DND-41 (cell line): ENCODE measurements around the gene KNTC1.
A peak's percentile ranks its signal among the peaks of the same experiment; 100 is the strongest.

Experiments used
- ATAC-seq: fragments of 200-7000 bp; cut with Tn5 transposase; 3 replicates; pipeline ENCODE4 v1.9.1; 2021; ENCODE audit warnings: low read depth; ENCODE audit not compliant: insufficient read depth
- DNase-seq: peaks from one replicate; pipeline ENCODE4 v3.0.0-alpha.2; 2020
- H2AFZ ChIP-seq: 2 replicates; pipeline ENCODE4 v1.6.0; 2012; ENCODE audit warnings: low read depth, low read length
- H3K27ac ChIP-seq: 2 replicates; pipeline ENCODE4 v1.5.1; 2012; ENCODE audit warnings: low read length, inconsistent platforms
- H3K27me3 ChIP-seq: fragments of 200-600 bp; sonication (generic); 2 replicates; pipeline ENCODE4 v1.6.0; 2012; ENCODE audit warnings: low read length, mild to moderate bottlenecking, inconsistent platforms; ENCODE audit not compliant: insufficient read depth, poor library complexity
- H3K36me3 ChIP-seq: 2 replicates; pipeline ENCODE4 v1.5.1; 2012; ENCODE audit warnings: low read length, inconsistent platforms; ENCODE audit not compliant: insufficient read depth
- H3K4me1 ChIP-seq: 2 replicates; pipeline ENCODE4 v1.5.1; 2012; ENCODE audit warnings: mild to moderate bottlenecking, low read length; ENCODE audit not compliant: insufficient read depth
- H3K4me2 ChIP-seq: 2 replicates; pipeline ENCODE4 v1.6.0; 2012; ENCODE audit warnings: mild to moderate bottlenecking, moderate library complexity, low read length, inconsistent platforms; ENCODE audit not compliant: insufficient read depth
- H3K4me3 ChIP-seq, 2 experiments: fragments of 200-600 bp in 1 of 2; shearing (Covaris generic) in 1 of 2; 2 replicates each; pipeline ENCODE4 v1.5.1; 2012 to 2016; ENCODE audit warnings: inconsistent platforms in 2 of 2, low read length in 2 of 2, mild to moderate bottlenecking in 2 of 2, low read depth in 1 of 2, moderate library complexity in 1 of 2
- H3K79me2 ChIP-seq: 2 replicates; pipeline ENCODE4 v1.6.0; 2012; ENCODE audit warnings: low read length, inconsistent platforms; ENCODE audit not compliant: insufficient read depth
- H3K9ac ChIP-seq: 2 replicates; pipeline ENCODE4 v1.6.0; 2012; ENCODE audit warnings: low read depth, mild to moderate bottlenecking, inconsistent platforms, low read length, moderate library complexity
- H3K9me3 ChIP-seq: 2 replicates; pipeline ENCODE4 v1.5.1; 2012; ENCODE audit warnings: low read length, moderate library complexity, mild to moderate bottlenecking, inconsistent platforms; ENCODE audit not compliant: insufficient read depth, severe bottlenecking
- H4K20me1 ChIP-seq: 2 replicates; pipeline ENCODE4 v1.6.0; 2012; ENCODE audit warnings: low read length; ENCODE audit not compliant: insufficient read depth
- EZH2 ChIP-seq: IDR thresholded peaks from 3 replicates; pipeline ENCODE4 v1.6.1; 2012; ENCODE audit warnings: borderline replicate concordance, low read depth, mild to moderate bottlenecking, moderate library complexity, low read length, inconsistent platforms; ENCODE audit not compliant: severe bottlenecking
- TF ChIP-seq, protein P1 (sequence below): IDR thresholded peaks from 2 replicates; pipeline ENCODE4 v1.5.1; 2012; ENCODE audit warnings: borderline replicate concordance, low read length, moderate library complexity, mild to moderate bottlenecking; ENCODE audit not compliant: poor library complexity, severe bottlenecking; ENCODE audit errors: extremely low read depth

The KNTC1 gene, protein sequence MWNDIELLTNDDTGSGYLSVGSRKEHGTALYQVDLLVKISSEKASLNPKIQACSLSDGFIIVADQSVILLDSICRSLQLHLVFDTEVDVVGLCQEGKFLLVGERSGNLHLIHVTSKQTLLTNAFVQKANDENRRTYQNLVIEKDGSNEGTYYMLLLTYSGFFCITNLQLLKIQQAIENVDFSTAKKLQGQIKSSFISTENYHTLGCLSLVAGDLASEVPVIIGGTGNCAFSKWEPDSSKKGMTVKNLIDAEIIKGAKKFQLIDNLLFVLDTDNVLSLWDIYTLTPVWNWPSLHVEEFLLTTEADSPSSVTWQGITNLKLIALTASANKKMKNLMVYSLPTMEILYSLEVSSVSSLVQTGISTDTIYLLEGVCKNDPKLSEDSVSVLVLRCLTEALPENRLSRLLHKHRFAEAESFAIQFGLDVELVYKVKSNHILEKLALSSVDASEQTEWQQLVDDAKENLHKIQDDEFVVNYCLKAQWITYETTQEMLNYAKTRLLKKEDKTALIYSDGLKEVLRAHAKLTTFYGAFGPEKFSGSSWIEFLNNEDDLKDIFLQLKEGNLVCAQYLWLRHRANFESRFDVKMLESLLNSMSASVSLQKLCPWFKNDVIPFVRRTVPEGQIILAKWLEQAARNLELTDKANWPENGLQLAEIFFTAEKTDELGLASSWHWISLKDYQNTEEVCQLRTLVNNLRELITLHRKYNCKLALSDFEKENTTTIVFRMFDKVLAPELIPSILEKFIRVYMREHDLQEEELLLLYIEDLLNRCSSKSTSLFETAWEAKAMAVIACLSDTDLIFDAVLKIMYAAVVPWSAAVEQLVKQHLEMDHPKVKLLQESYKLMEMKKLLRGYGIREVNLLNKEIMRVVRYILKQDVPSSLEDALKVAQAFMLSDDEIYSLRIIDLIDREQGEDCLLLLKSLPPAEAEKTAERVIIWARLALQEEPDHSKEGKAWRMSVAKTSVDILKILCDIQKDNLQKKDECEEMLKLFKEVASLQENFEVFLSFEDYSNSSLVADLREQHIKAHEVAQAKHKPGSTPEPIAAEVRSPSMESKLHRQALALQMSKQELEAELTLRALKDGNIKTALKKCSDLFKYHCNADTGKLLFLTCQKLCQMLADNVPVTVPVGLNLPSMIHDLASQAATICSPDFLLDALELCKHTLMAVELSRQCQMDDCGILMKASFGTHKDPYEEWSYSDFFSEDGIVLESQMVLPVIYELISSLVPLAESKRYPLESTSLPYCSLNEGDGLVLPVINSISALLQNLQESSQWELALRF (N-terminal part only)

DNA sequence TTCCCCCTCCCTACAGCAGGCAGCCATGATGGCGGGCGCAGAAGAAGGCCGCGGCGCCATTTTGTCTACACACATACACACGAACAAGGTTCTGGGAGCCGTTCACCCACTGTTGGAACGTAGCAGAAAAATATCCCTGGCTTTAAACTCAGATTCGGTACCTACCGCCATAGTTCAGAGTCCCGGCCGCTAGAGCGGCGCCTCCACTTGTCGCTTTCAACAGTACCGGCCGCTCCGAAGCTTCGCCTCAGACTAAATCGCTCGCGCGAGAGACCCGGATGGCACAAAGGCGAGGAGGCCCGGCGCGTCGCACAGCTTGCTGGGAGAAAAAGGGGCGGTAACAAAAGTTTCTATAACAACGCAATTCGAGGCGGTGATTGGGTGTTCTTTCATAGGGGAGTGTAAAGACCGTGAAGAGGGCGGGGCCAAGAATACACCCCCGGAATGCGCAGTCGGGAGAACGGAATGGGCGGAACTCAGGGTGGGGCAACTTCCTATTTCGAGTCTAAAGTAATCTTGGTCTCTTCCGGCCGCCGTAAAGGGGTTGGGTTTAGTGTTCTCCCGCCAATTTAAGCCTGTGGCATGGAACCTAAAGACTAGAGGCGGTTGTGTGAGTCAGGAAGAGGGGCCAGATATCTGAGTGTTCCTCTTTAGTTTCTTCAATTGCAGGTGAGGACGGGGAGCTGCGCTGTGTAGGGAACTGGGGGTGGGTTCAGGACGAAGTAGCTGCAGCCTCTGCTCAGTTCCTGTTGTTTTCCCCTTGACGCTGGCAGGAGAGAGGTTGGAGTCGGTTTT, at the start of gene KNTC1, which contains the start of gene RSRC2:
Gene KNTC1, plus strand, starts transcription at position 567 of the 795 bp plus-strand sequence. CDS start 2,815 bp downstream, outside the sequence.
Gene RSRC2, minus strand, starts transcription at position 254 of the 795 bp plus-strand sequence. Its CDS starts 83 bp downstream, at position 171.
- peak within 1 kb of the TSS; percentile 71 to 89 for H3K4me3 ChIP-seq
- no peaks in the 10 kb centered on the region for H3K9me3 ChIP-seq
- H3K9ac ChIP-seq, result peak within 1 kb of the TSS; percentile 76
- H3K36me3 ChIP-seq, result peaks cover 66% of the 10 kb centered on the region
- DNase-seq, result peak; percentile 100
- peak within 1 kb of the TSS; percentile 98 for H3K27ac ChIP-seq
- peak within 1 kb of the TSS; percentile 67 for H3K4me2 ChIP-seq
- H4K20me1 ChIP-seq, result peaks cover 33% of the 10 kb centered on the region
- TF ChIP-seq, protein P1, sequence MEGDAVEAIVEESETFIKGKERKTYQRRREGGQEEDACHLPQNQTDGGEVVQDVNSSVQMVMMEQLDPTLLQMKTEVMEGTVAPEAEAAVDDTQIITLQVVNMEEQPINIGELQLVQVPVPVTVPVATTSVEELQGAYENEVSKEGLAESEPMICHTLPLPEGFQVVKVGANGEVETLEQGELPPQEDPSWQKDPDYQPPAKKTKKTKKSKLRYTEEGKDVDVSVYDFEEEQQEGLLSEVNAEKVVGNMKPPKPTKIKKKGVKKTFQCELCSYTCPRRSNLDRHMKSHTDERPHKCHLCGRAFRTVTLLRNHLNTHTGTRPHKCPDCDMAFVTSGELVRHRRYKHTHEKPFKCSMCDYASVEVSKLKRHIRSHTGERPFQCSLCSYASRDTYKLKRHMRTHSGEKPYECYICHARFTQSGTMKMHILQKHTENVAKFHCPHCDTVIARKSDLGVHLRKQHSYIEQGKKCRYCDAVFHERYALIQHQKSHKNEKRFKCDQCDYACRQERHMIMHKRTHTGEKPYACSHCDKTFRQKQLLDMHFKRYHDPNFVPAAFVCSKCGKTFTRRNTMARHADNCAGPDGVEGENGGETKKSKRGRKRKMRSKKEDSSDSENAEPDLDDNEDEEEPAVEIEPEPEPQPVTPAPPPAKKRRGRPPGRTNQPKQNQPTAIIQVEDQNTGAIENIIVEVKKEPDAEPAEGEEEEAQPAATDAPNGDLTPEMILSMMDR, result no peak
- TF ChIP-seq EZH2, result no peak
- H3K4me1 ChIP-seq, result peaks cover 60% of the 10 kb centered on the region
- no peaks in the 10 kb centered on the region for H3K27me3 ChIP-seq
- H3K79me2 ChIP-seq, result peaks cover 95% of the 10 kb centered on the region
- peak within 1 kb of the TSS; percentile 95 for H2AFZ ChIP-seq
- peak; percentile 86 for ATAC-seq

DNA sequence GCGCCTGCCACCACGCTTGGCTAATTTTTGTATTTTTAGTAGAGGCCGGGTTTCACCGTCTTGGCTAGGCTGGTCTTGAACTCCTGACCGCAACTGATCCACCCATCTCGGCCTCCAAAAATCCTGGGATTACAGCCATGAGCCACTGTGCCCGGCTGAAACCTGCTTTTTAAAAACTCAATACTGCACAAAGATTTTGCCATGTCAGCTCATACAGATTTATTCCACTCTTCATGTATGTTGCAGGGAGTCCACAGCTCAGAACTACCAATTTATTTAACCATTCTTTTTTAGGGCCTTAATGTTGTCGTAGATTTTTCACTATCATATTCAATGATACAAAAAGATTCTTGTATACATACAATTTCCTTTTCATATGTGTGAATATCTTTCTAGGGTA, 46.3 kb upstream of the KNTC1 start:
- Histone ChIP-seq H3K27me3 (no peaks in the 10 kb centered on the region), H3K36me3 (peaks cover 94% of the 10 kb centered on the region), H2AFZ (no peak overlapping the region), H3K9me3 (no peaks in the 10 kb centered on the region), H3K4me3 (no peak overlapping the region), H3K4me1 (no peaks in the 10 kb centered on the region), H3K79me2 (peaks cover 6% of the 10 kb centered on the region; the same call in 1 of the 2 replicates), H3K4me2 (no peak overlapping the region), H3K27ac (no peak overlapping the region), H3K9ac (no peak overlapping the region), H4K20me1 (peaks cover 2% of the 10 kb centered on the region; the same call in 1 of the 2 replicates)
- TF ChIP-seq, protein P1, result no peak
- no peak for TF ChIP-seq EZH2
- DNase-seq (no peak), ATAC-seq (no peak)

DNA sequence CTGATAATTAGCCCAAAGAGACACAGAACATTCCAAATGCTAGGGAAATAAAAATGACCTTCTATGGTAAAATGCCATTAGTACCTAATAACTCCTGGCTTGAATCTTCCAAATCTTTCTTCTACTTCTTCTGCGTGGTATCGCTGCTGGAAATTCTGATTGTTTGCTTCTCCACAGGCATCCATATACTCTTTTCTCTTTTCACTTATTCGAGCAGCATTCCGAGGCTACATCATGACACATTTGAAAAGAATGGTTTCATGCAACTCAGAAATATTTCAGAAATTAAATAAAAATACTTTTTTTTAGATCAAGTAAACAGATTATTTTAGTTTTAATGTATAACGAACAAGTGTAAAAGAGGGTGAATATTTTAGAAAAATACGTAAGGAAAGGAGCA, 45.2 kb upstream of the KNTC1 start:
- no peaks in the 10 kb centered on the region for H3K4me1 ChIP-seq
- no peak overlapping the region for H3K27ac ChIP-seq
- TF ChIP-seq, protein P1, result no peak
- no peak for TF ChIP-seq EZH2
- H3K4me3 ChIP-seq, result no peak overlapping the region
- peaks cover 92% of the 10 kb centered on the region for H3K36me3 ChIP-seq
- no peaks in the 10 kb centered on the region for H3K9me3 ChIP-seq
- no peak overlapping the region for H3K4me2 ChIP-seq
- no peak for DNase-seq
- ATAC-seq, result no peak
- H3K79me2 ChIP-seq, result peaks cover 10% of the 10 kb centered on the region; the same call in 1 of the 2 replicates
- H2AFZ ChIP-seq, result no peak overlapping the region
- H3K27me3 ChIP-seq, result no peaks in the 10 kb centered on the region
- no peak overlapping the region for H3K9ac ChIP-seq
- H4K20me1 ChIP-seq, result no peaks in the 10 kb centered on the region
